ENCODE measurements around the gene EML6.

Gene EML6

GRCh38 chr2:54789878-54790277 lies 66.4 kb downstream of the EML6 start:
- TF ChIP-seq MAX (IDR thresholded peaks at IDR 0.05; ENCODE audit: low read depth, low read length) = no peak
- no peak for TF ChIP-seq CTCF (IDR thresholded peaks at IDR 0.05; ENCODE audit: low read depth, low read length)
- TF ChIP-seq MYC (IDR thresholded peaks at IDR 0.05; ENCODE audit: low read depth, low read length) = no peak
- TF ChIP-seq POLR2A (IDR thresholded peaks at IDR 0.05; ENCODE audit: extremely low read depth, insufficient read length) = no peak
- no peak overlapping the region for H3K4me3 ChIP-seq (ENCODE audit: low read depth, low read length)
- DNase-seq (ENCODE audit: low read depth) = no peak

GRCh38 chr2:54791831-54792230 lies 68.4 kb downstream of the EML6 start:
- TF ChIP-seq POLR2A (IDR thresholded peaks at IDR 0.05; ENCODE audit: extremely low read depth, insufficient read length) (no peak), MAX (IDR thresholded peaks at IDR 0.05; ENCODE audit: low read depth, low read length) (no peak), MYC (IDR thresholded peaks at IDR 0.05; ENCODE audit: low read depth, low read length) (no peak), CTCF (IDR thresholded peaks at IDR 0.05; ENCODE audit: low read depth, low read length) (no peak)
- no peak for DNase-seq (ENCODE audit: low read depth)
- H3K4me3 ChIP-seq (ENCODE audit: low read depth, low read length) = no peak overlapping the region

GRCh38 chr2:54797307-54797706 lies 73.8 kb downstream of the EML6 start:
- no peak overlapping the region for H3K4me3 ChIP-seq (ENCODE audit: low read depth, low read length)
- no peak for TF ChIP-seq CTCF (IDR thresholded peaks at IDR 0.05; ENCODE audit: low read depth, low read length)
- DNase-seq (ENCODE audit: low read depth) = no peak

GRCh38 chr2:54801352-54801751 lies 77.9 kb downstream of the EML6 start:
- no peak for DNase-seq (ENCODE audit: low read depth)
- TF ChIP-seq POLR2A (IDR thresholded peaks at IDR 0.05; ENCODE audit: extremely low read depth, insufficient read length) (no peak), CTCF (IDR thresholded peaks at IDR 0.05; ENCODE audit: low read depth, low read length) (no peak), MAX (IDR thresholded peaks at IDR 0.05; ENCODE audit: low read depth, low read length) (no peak), MYC (IDR thresholded peaks at IDR 0.05; ENCODE audit: low read depth, low read length) (no peak)
- no peak overlapping the region for H3K4me3 ChIP-seq (ENCODE audit: low read depth, low read length)

GRCh38 chr2:54803783-54804751 lies 80.6 kb downstream of the EML6 start:
- H3K4me3 ChIP-seq (ENCODE audit: low read depth, low read length) = no peak overlapping the region
- TF ChIP-seq POLR2A (IDR thresholded peaks at IDR 0.05; ENCODE audit: extremely low read depth, insufficient read length) (no peak), CTCF (IDR thresholded peaks at IDR 0.05; ENCODE audit: low read depth, low read length) (no peak), MAX (IDR thresholded peaks at IDR 0.05; ENCODE audit: low read depth, low read length) (no peak)
- no peak for DNase-seq (ENCODE audit: low read depth)
